ENCODE measurements around the gene VEPH1.

DNA sequence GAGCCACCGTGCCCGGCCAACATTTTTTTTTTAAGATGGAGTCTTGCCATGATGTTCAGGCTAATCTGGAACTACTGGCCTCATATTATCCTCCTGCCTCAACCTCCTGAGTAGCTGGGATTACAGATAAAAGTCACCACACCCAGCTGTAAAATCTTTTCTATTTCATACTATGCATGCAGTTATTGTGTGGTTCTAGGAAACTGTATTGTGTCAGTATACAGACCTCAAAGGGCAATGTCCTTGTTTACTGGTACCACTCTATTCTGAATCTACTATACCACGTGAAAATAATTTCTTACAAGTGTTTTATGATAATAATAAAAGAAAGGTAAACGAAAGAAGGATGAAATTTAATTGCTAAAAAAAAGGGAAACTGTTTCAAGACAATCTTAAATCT lies 190.0 kb downstream of the VEPH1 start:
- TF ChIP-seq, protein P1, sequence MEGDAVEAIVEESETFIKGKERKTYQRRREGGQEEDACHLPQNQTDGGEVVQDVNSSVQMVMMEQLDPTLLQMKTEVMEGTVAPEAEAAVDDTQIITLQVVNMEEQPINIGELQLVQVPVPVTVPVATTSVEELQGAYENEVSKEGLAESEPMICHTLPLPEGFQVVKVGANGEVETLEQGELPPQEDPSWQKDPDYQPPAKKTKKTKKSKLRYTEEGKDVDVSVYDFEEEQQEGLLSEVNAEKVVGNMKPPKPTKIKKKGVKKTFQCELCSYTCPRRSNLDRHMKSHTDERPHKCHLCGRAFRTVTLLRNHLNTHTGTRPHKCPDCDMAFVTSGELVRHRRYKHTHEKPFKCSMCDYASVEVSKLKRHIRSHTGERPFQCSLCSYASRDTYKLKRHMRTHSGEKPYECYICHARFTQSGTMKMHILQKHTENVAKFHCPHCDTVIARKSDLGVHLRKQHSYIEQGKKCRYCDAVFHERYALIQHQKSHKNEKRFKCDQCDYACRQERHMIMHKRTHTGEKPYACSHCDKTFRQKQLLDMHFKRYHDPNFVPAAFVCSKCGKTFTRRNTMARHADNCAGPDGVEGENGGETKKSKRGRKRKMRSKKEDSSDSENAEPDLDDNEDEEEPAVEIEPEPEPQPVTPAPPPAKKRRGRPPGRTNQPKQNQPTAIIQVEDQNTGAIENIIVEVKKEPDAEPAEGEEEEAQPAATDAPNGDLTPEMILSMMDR (IDR thresholded peaks at IDR 0.05; ENCODE audit: borderline replicate concordance, extremely low read depth, low read length, poor library complexity, severe bottlenecking) = no peak
- TF ChIP-seq EZH2 (IDR thresholded peaks at IDR 0.05; ENCODE audit: borderline replicate concordance, low read depth, low read length, severe bottlenecking) = no peak

Data from DND-41 (cell line).